PC-3 (cell line): Measurements from ENCODE around the gene NFYA. TPM values are rescaled to one million over a fixed set of nuclear protein-coding genes. Genes with fewer than 3 reads are reported as not detected.

Experiments
- ATAC-seq: fragments of 200-7000 bp; cut with Tn5 transposase; 2 replicates; pipeline ENCODE4 v1.9.1; 2020; ENCODE audit warnings: mild to moderate bottlenecking, moderate library complexity
- BruUV-seq: library from RNA; stranded (reverse); fragments of 400-500 nt; replicated peaks from 2 replicates; lab custom pipeline; 2021; lab: Mats Ljungman, UMichigan
- CTCF ChIA-PET: fragments of 300-600 bp; sonication (Branson Sonifier 250); formaldehyde crosslinking; loops from one replicate; lab custom pipeline; 2022; ENCODE audit warnings: antibody characterized with exemption; lab: Charles Lee
- POLR2A ChIA-PET: fragments of 300-600 bp; sonication (Branson Sonifier 250); formaldehyde crosslinking; loops from one replicate; lab custom pipeline; 2022; ENCODE audit warnings: antibody characterized with exemption; ENCODE audit not compliant: unreplicated experiment; lab: Charles Lee
- DNase-seq: peaks from one replicate; pipeline ENCODE4 v3.0.0-alpha.2; 2015
- H2AFZ ChIP-seq: fragments of 300-600 bp; sonication (generic); 2 replicates; pipeline ENCODE4 v1.6.0; 2016; ENCODE audit warnings: antibody characterized with exemption, low read length
- H3F3A ChIP-seq: fragments of 300-600 bp; sonication (generic); one replicate; pipeline ENCODE4 v1.6.0; 2017; ENCODE audit warnings: antibody characterized with exemption, low read length, control low read depth, mild to moderate bottlenecking; ENCODE audit not compliant: unreplicated experiment
- H3K27ac ChIP-seq: fragments of 300-600 bp; sonication (generic); 2 replicates; pipeline ENCODE4 v1.5.1; 2016; ENCODE audit warnings: mild to moderate bottlenecking, low read length
- H3K27me3 ChIP-seq: fragments of 300-600 bp; sonication (generic); 2 replicates; pipeline ENCODE4 v1.6.1; 2016; ENCODE audit warnings: low read length, mixed read lengths
- H3K36me3 ChIP-seq: fragments of 300-600 bp; sonication (generic); 2 replicates; pipeline ENCODE4 v1.6.1; 2016; ENCODE audit warnings: low read depth, mixed run types, low read length, mixed read lengths
- H3K4me1 ChIP-seq: fragments of 300-600 bp; sonication (generic); 2 replicates; pipeline ENCODE4 v1.5.1; 2016; ENCODE audit warnings: low read length; ENCODE audit not compliant: insufficient read depth
- H3K4me2 ChIP-seq: fragments of 300-600 bp; sonication (generic); 2 replicates; pipeline ENCODE4 v1.6.0; 2016; ENCODE audit warnings: low read length
- H3K4me3 ChIP-seq: fragments of 300-600 bp; sonication (generic); 2 replicates; pipeline ENCODE4 v1.5.1; 2016; ENCODE audit warnings: mild to moderate bottlenecking, low read length, mixed read lengths
- H3K79me2 ChIP-seq: fragments of 300-600 bp; sonication (generic); 2 replicates; pipeline ENCODE4 v1.6.1; 2017; ENCODE audit warnings: low read length, mixed read lengths
- H3K9ac ChIP-seq: fragments of 300-600 bp; sonication (generic); 2 replicates; pipeline ENCODE4 v1.6.0; 2016; ENCODE audit warnings: mild to moderate bottlenecking, low read length
- H3K9me2 ChIP-seq: fragments of 300-600 bp; sonication (generic); replicated peaks from 2 replicates; pipeline ENCODE4 v1.6.1; 2016; ENCODE audit warnings: mixed run types, low read length, mixed read lengths
- H3K9me3 ChIP-seq: fragments of 300-600 bp; sonication (generic); 2 replicates; pipeline ENCODE4 v1.6.1; 2016; ENCODE audit warnings: low read length, mixed read lengths
- H4K20me1 ChIP-seq: fragments of 300-600 bp; sonication (generic); 2 replicates; pipeline ENCODE4 v1.6.1; 2016; ENCODE audit warnings: low read length, mixed read lengths
- EZH2 ChIP-seq: fragments of 300-600 bp; sonication (generic); IDR thresholded peaks from one replicate; pipeline ENCODE4 v1.6.1; 2017; ENCODE audit warnings: antibody characterized with exemption, mild to moderate bottlenecking, low read length; ENCODE audit not compliant: unreplicated experiment
- EZH2phosphoT487 ChIP-seq: fragments of 300-600 bp; sonication (generic); IDR thresholded peaks from 2 replicates; pipeline ENCODE4 v1.6.1; 2018; ENCODE audit warnings: mild to moderate bottlenecking, antibody characterized with exemption, low read length, borderline replicate concordance
- intact Hi-C: fragments of 100-400 bp; cut with micrococcal nuclease; formaldehyde crosslinking; loops from 2 replicates; pipeline ENCODE4 v1.9.0; 2023
- total RNA-seq: library from RNA; depleted of rRNA; stranded (reverse); fragments of >200 nt; gene quantifications from 2 replicates; pipeline ENCODE4 v1.2.3, GENCODE V29; 2014
- TF ChIP-seq, protein P1 (sequence below): fragments of 300-600 bp; sonication (generic); conservative IDR thresholded peaks from 2 replicates; pipeline ENCODE4 v1.5.1; 2017; ENCODE audit warnings: antibody characterized with exemption, low read depth, mild to moderate bottlenecking, low read length

The NFYA gene
- total RNA-seq, 1 experiment from 2014 or later = 31.7 TPM

DNA sequence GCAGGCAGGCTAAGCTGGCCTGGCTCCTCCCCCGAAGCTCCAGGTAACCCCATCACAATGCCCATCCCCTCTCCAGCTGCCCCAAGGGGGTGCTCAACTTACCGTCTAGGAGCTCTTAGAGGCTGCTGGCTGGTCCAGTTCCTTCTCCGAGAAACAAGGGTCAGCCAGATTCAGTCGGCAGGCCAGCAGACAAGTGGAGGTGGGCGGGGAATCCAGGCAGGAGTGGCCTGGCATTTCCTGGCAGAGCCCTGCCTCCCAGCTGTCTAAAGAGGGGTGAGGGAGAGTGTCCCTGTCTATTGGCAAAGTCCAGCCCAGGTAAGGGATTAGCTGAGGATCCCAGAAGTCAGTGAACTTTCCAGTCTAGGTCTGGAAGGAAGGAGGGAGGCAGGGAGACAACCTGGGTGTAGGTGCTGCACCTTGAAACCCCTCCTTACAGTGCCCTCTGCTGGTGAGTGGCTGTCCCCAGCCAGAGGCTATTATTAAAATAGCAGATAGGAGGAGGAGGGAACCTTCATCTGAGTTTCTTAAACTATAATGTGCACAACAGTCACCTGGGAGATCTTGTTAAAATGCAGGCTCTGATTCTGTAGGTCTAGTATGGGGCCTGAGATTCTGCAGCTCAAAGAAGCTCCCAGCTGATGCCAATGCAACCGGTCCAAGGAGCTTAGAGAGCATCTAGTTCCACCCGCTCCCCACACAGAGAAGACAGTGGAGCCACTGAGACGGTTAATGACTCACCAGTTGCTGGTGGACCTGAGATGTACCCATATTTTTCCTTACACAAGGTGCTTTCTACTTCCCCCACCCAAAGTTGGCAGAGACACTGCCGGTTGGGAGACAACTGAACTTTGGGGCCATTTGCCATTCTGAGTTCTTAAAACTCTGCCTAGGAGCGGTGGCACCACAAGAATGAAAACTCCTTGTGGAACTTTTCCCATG lies 33.4 kb upstream of the NFYA start, which contains the start of gene UNC5CL:
UNC5CL (minus strand) TSS at position 162 of the 939 bp plus-strand sequence. CDS start 4,147 bp downstream, outside the sequence.
- Histone ChIP-seq H4K20me1 (no peaks in the 10 kb centered on the region), H3K4me2 (peak within 1 kb of the TSS; percentile 47), H3K4me3 (no peak within 1 kb of the TSS), H3K4me1 (peaks cover 22% of the 10 kb centered on the region), H3K36me3 (no peaks in the 10 kb centered on the region), H3K27me3 (no peaks in the 10 kb centered on the region), H3F3A (no peaks in the 10 kb centered on the region), H3K79me2 (no peaks in the 10 kb centered on the region), H3K9ac (no peak within 1 kb of the TSS), H2AFZ (peak within 1 kb of the TSS; percentile 62), H3K9me2 (no peaks in the 10 kb centered on the region), H3K27ac (no peak within 1 kb of the TSS), H3K9me3 (no peaks in the 10 kb centered on the region)
- POLR2A ChIA-PET = no interaction called here
- BruUV-seq = no TSS peak
- no peak for TF ChIP-seq EZH2phosphoT487
- TF ChIP-seq, protein P1, sequence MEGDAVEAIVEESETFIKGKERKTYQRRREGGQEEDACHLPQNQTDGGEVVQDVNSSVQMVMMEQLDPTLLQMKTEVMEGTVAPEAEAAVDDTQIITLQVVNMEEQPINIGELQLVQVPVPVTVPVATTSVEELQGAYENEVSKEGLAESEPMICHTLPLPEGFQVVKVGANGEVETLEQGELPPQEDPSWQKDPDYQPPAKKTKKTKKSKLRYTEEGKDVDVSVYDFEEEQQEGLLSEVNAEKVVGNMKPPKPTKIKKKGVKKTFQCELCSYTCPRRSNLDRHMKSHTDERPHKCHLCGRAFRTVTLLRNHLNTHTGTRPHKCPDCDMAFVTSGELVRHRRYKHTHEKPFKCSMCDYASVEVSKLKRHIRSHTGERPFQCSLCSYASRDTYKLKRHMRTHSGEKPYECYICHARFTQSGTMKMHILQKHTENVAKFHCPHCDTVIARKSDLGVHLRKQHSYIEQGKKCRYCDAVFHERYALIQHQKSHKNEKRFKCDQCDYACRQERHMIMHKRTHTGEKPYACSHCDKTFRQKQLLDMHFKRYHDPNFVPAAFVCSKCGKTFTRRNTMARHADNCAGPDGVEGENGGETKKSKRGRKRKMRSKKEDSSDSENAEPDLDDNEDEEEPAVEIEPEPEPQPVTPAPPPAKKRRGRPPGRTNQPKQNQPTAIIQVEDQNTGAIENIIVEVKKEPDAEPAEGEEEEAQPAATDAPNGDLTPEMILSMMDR = peak; percentile 94
- no peak for TF ChIP-seq EZH2
- CTCF ChIA-PET = interaction anchor here (0.5 kb wide), 1 partner anchor 1942 kb away, joined by 3 read pairs; no protein-coding TSS in a partner anchor
- ATAC-seq (peak; percentile 65), DNase-seq (peak; percentile 76)
- intact Hi-C loops = no loop called here

DNA sequence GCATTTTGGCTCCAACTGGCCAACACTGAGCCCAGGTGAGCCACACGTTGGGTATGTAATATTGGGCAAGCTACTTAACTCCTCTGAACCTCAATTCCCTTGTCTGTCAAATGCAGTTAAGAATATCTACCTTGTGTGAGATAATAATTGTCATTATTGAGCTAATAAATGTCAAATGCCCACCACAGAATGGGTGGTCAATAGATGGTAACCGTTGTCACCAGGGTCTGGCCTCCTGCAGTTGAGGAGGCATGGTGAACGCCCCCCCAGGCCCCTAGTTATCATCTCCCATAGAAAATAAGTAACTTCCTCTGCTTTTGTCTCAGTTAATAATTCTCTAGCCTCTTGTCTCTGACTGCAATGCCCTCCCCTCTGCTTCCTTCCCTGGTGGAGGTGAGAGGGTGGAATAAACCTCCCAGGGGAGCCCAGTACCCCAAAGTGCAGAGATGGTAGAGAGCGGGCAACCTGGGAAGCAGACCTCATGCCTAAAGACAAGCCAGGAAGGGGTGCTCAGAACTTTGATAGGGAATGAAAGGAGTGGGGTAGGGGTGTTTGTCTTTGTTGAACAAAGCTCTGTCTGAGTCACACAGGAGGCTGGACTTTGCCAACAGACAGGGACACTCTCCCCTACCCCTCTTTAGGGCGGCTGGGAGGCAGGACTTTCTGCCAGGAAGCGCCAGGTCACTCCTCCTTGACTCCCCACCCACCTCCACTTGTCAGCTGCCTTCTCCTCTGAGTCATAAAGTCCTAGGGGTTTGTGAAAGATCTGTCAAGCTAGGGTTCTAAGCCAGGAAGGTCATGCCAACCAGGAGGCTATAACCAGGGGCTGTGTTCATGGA lies 32.5 kb upstream of the NFYA start:
- no peak overlapping the region for H2AFZ ChIP-seq
- H3K4me1 ChIP-seq = peaks cover 22% of the 10 kb centered on the region
- TF ChIP-seq EZH2phosphoT487 = no peak
- TF ChIP-seq, protein P1 = no peak
- peak overlapping the region; percentile 54 for H3K4me2 ChIP-seq
- H3F3A ChIP-seq = no peaks in the 10 kb centered on the region
- no peaks in the 10 kb centered on the region for H3K27me3 ChIP-seq
- H3K79me2 ChIP-seq = no peaks in the 10 kb centered on the region
- no peak overlapping the region for H3K9ac ChIP-seq
- intact Hi-C loops = no loop called here
- ChIA-PET POLR2A (interaction anchor here (0.5 to 0.6 kb wide), 2 partner anchors 280 to 1840 kb away, joined by 4 to 9 read pairs; no protein-coding TSS in a partner anchor), CTCF (interaction anchor here (1.2 kb wide), 1 partner anchor 108 kb away, joined by 3 read pairs; no protein-coding TSS in a partner anchor)
- ATAC-seq = peak; percentile 66
- H3K9me2 ChIP-seq = no peaks in the 10 kb centered on the region
- no peak overlapping the region for H3K4me3 ChIP-seq
- H3K9me3 ChIP-seq = no peaks in the 10 kb centered on the region
- no TSS peak for BruUV-seq
- H4K20me1 ChIP-seq = no peaks in the 10 kb centered on the region
- no peak overlapping the region for H3K27ac ChIP-seq
- peak; percentile 74 for DNase-seq
- H3K36me3 ChIP-seq = no peaks in the 10 kb centered on the region
